Neural progenitor cell (in vitro differentiated cells): ENCODE results near the gene UBE3A. TPM values are rescaled to one million over a fixed set of nuclear protein-coding genes. Genes with fewer than 3 reads are reported as not detected.

Experiments
- DNase-seq: peaks from one replicate; pipeline ENCODE4 v3.0.0-alpha.2; 2016; ENCODE audit warnings: low spot score
- H2AFZ ChIP-seq: fragments of 200-600 bp; sonication (generic); replicated peaks from 2 replicates; pipeline ENCODE4 v1.6.1; 2016; ENCODE audit warnings: antibody characterized with exemption
- H3F3A ChIP-seq: fragments of 200-600 bp; sonication (generic); 2 replicates; pipeline ENCODE4 v1.6.1; 2016; ENCODE audit warnings: antibody characterized with exemption, low read depth
- H3K27ac ChIP-seq: fragments of 200-600 bp; sonication (generic); 2 replicates; pipeline ENCODE4 v1.5.1; 2016; ENCODE audit warnings: mild to moderate bottlenecking
- H3K27me3 ChIP-seq: fragments of 200-600 bp; sonication (generic); 2 replicates; pipeline ENCODE4 v1.6.1; 2016; ENCODE audit warnings: mild to moderate bottlenecking, moderate library complexity
- H3K36me3 ChIP-seq: fragments of 200-600 bp; sonication (generic); 2 replicates; pipeline ENCODE4 v1.5.1; 2016
- H3K4me1 ChIP-seq: fragments of 200-600 bp; sonication (generic); 2 replicates; pipeline ENCODE4 v1.6.1; 2016; ENCODE audit warnings: mixed run types
- H3K4me2 ChIP-seq: fragments of 200-600 bp; sonication (generic); 2 replicates; pipeline ENCODE4 v1.6.1; 2016
- H3K4me3 ChIP-seq: fragments of 200-600 bp; sonication (generic); 2 replicates; pipeline ENCODE4 v1.5.1; 2016
- H3K79me2 ChIP-seq: fragments of 200-600 bp; sonication (generic); 2 replicates; pipeline ENCODE4 v1.6.1; 2016; ENCODE audit warnings: low read depth
- H3K9ac ChIP-seq: fragments of 200-600 bp; sonication (generic); 2 replicates; pipeline ENCODE4 v1.6.1; 2016
- H3K9me3 ChIP-seq: fragments of 200-600 bp; sonication (generic); 2 replicates; pipeline ENCODE4 v1.5.1; 2016; ENCODE audit warnings: low read depth
- H4K20me1 ChIP-seq: fragments of 200-600 bp; sonication (generic); 2 replicates; pipeline ENCODE4 v1.6.1; 2016; ENCODE audit warnings: low read depth
- H3K27ac Mint-ChIP-seq: 3 replicates; pipeline ENCODE4 v1.8.0; 2021; ENCODE audit warnings: mixed read lengths
- H3K27me3 Mint-ChIP-seq: 2 replicates; pipeline ENCODE4 v1.8.0; 2022; ENCODE audit warnings: low read depth, mild to moderate bottlenecking, inconsistent platforms, moderate library complexity, mixed read lengths; ENCODE audit not compliant: insufficient read depth
- H3K36me3 Mint-ChIP-seq: 3 replicates; pipeline ENCODE4 v1.8.0; 2021; ENCODE audit warnings: mixed read lengths
- H3K4me1 Mint-ChIP-seq: 3 replicates; pipeline ENCODE4 v1.8.0; 2021; ENCODE audit warnings: mixed read lengths
- H3K4me3 Mint-ChIP-seq: 3 replicates; pipeline ENCODE4 v1.8.0; 2021; ENCODE audit warnings: mild to moderate bottlenecking, moderate library complexity, mixed read lengths
- H3K9me3 Mint-ChIP-seq: 3 replicates; pipeline ENCODE4 v1.8.0; 2020; ENCODE audit warnings: mixed read lengths
- EZH2 ChIP-seq: fragments of 200-600 bp; sonication (generic); IDR thresholded peaks from 2 replicates; pipeline ENCODE4 v1.6.1; 2017; ENCODE audit warnings: antibody characterized with exemption, mild to moderate bottlenecking, moderate library complexity
- EZH2phosphoT487 ChIP-seq: fragments of 200-600 bp; sonication (generic); IDR thresholded peaks from 2 replicates; pipeline ENCODE4 v1.6.1; 2017; ENCODE audit warnings: antibody characterized with exemption
- total RNA-seq: library from RNA; depleted of rRNA; stranded (reverse); fragments of >200 nt; gene quantifications from 2 replicates; pipeline ENCODE4 v1.2.3, GENCODE V29; 2015; ENCODE audit warnings: low replicate concordance
- TF ChIP-seq, protein P1 (sequence below): fragments of 200-600 bp; sonication (generic); IDR thresholded peaks from 2 replicates; pipeline ENCODE4 v1.5.1; 2017; ENCODE audit warnings: antibody characterized with exemption, mild to moderate bottlenecking

The UBE3A gene
- total RNA-seq, 1 donor from 2014 or later, result 117 TPM

DNA sequence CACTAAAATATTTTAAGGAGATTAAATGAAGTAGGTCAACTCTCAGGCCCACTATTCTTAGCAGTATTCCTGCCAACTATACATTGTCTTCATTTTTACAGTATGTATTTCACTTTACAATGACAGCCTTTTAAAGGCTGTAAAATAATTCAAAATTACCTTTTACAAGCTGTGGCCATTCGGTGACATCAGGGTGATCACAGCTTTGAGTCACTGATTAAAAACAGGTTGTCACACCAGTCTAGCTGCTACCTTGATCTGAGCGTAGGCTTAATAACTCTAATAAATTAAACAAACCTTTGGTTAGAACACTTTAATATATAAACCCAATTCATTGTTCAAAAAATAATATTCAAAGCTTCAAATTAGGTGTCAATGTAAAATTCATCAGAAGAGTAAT is 29.9 kb downstream of the UBE3A start:
- Histone ChIP-seq H3K4me2 (no peak overlapping the region), H3K36me3 (peaks cover 14% of the 10 kb centered on the region), H3K79me2 (peaks cover 100% of the 10 kb centered on the region), H3K9ac (no peak overlapping the region), H4K20me1 (peaks cover 85% of the 10 kb centered on the region), H3K9me3 (no peaks in the 10 kb centered on the region), H2AFZ (no peak overlapping the region), H3F3A (no peaks in the 10 kb centered on the region), H3K27me3 (no peaks in the 10 kb centered on the region), H3K27ac (no peak overlapping the region), H3K4me3 (no peak overlapping the region), H3K4me1 (peaks cover 2% of the 10 kb centered on the region)
- Mint-ChIP-seq H3K27ac (no peak overlapping the region), H3K36me3 (peaks cover 58% of the 10 kb centered on the region), H3K4me3 (no peak overlapping the region), H3K9me3 (peaks cover 59% of the 10 kb centered on the region), H3K4me1 (no peaks in the 10 kb centered on the region), H3K27me3 (peaks cover 2% of the 10 kb centered on the region)
- TF ChIP-seq, protein P1, sequence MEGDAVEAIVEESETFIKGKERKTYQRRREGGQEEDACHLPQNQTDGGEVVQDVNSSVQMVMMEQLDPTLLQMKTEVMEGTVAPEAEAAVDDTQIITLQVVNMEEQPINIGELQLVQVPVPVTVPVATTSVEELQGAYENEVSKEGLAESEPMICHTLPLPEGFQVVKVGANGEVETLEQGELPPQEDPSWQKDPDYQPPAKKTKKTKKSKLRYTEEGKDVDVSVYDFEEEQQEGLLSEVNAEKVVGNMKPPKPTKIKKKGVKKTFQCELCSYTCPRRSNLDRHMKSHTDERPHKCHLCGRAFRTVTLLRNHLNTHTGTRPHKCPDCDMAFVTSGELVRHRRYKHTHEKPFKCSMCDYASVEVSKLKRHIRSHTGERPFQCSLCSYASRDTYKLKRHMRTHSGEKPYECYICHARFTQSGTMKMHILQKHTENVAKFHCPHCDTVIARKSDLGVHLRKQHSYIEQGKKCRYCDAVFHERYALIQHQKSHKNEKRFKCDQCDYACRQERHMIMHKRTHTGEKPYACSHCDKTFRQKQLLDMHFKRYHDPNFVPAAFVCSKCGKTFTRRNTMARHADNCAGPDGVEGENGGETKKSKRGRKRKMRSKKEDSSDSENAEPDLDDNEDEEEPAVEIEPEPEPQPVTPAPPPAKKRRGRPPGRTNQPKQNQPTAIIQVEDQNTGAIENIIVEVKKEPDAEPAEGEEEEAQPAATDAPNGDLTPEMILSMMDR, result no peak
- DNase-seq, result no peak

DNA sequence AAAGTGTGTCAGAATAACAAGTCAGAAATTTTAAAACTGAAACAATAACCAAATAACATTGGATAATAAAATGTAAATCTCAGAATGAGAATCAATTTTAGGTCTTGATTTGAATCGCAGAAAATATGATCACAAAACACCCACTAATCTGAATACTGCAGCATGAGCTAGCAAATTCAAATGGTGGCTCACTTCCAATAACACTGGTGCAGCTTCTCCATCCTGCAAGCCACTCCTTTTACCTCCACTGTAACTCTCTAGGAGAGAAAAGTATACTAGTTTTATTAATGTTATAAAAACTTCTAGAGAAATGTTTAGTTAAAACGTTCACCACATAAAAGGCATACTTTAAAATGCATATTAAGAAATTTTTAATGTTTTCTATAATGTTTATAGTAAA is 30.4 kb downstream of the UBE3A start:
- peaks cover 58% of the 10 kb centered on the region for H3K9me3 Mint-ChIP-seq
- H3K27ac ChIP-seq, result no peak overlapping the region
- H3F3A ChIP-seq, result no peaks in the 10 kb centered on the region
- H3K4me3 ChIP-seq, result no peak overlapping the region
- no peak overlapping the region for H3K27ac Mint-ChIP-seq
- H2AFZ ChIP-seq, result no peak overlapping the region
- H3K27me3 ChIP-seq, result no peaks in the 10 kb centered on the region
- H3K4me1 Mint-ChIP-seq, result no peaks in the 10 kb centered on the region
- no peak overlapping the region for H3K4me3 Mint-ChIP-seq
- no peaks in the 10 kb centered on the region for H3K9me3 ChIP-seq
- H3K9ac ChIP-seq, result no peak overlapping the region
- H3K79me2 ChIP-seq, result peaks cover 100% of the 10 kb centered on the region
- no peaks in the 10 kb centered on the region for H3K4me1 ChIP-seq
- H4K20me1 ChIP-seq, result peaks cover 80% of the 10 kb centered on the region
- H3K27me3 Mint-ChIP-seq, result peaks cover 2% of the 10 kb centered on the region
- H3K36me3 Mint-ChIP-seq, result peaks cover 57% of the 10 kb centered on the region
- peaks cover 14% of the 10 kb centered on the region for H3K36me3 ChIP-seq
- TF ChIP-seq EZH2 (no peak), EZH2phosphoT487 (no peak)
- TF ChIP-seq, protein P1, result no peak
- no peak overlapping the region for H3K4me2 ChIP-seq
- DNase-seq, result no peak

DNA sequence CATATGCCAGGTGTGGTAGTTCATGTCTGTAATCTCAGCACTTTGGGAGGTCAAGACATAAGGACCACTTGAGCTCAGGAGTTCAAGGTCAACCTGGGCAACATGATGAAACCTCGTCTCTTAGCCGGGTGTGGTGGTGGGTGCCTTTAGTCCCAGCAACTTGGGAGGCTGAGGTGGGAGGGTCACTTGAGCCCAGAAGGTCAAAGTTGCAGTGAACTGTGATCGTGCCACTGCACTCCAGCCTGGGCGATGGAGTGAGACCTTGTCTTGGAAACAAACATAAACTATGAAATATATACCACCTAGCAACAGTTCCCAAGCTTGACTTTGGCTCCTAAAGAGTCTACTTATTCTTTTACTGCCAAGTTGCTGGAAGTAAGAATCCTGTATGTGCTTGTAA is 30.9 kb downstream of the UBE3A start:
- TF ChIP-seq EZH2phosphoT487 (no peak), EZH2 (no peak)
- TF ChIP-seq, protein P1, result no peak
- Mint-ChIP-seq H3K4me1 (no peaks in the 10 kb centered on the region), H3K4me3 (no peak overlapping the region), H3K27me3 (peaks cover 2% of the 10 kb centered on the region), H3K9me3 (peaks cover 57% of the 10 kb centered on the region), H3K27ac (no peak overlapping the region), H3K36me3 (peaks cover 61% of the 10 kb centered on the region)
- Histone ChIP-seq H3F3A (no peaks in the 10 kb centered on the region), H3K4me3 (no peak overlapping the region), H3K9ac (no peak overlapping the region), H4K20me1 (peaks cover 75% of the 10 kb centered on the region), H3K4me1 (no peaks in the 10 kb centered on the region), H2AFZ (no peak overlapping the region), H3K27me3 (no peaks in the 10 kb centered on the region), H3K4me2 (no peak overlapping the region), H3K79me2 (peaks cover 97% of the 10 kb centered on the region), H3K9me3 (no peaks in the 10 kb centered on the region), H3K36me3 (peaks cover 14% of the 10 kb centered on the region), H3K27ac (no peak overlapping the region)
- DNase-seq, result no peak

DNA sequence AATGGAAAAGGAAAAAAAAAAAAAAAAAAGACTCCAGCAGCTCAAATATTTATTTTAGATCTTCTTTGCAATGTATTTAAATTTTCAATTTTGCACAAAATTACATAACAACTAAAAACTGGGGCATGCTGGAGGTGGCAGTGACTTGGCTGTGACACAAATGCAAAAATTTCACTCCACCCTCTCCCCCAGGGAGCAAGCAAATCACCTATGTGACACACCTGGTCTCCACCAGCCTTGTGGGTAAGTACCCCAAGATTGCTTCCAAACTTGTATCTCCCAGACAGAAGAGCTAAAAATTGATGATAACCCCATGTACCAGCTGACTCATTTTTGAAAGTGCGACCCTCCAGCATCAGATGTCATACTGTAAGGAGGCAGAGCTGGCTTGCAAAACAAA is 32.0 kb downstream of the UBE3A start:
- H3K4me3 Mint-ChIP-seq, result no peak overlapping the region
- H3K4me2 ChIP-seq, result no peak overlapping the region

More for the DNA sequence above, 32.0 kb downstream of the UBE3A start:
- H3K9me3 ChIP-seq, result no peaks in the 10 kb centered on the region
- H2AFZ ChIP-seq, result no peak overlapping the region
- peaks cover 56% of the 10 kb centered on the region for H3K9me3 Mint-ChIP-seq
- TF ChIP-seq, protein P1, result no peak
- TF ChIP-seq EZH2 (no peak), EZH2phosphoT487 (no peak)
- peaks cover 14% of the 10 kb centered on the region for H3K36me3 ChIP-seq
- H3K27ac Mint-ChIP-seq, result no peak overlapping the region
- H3F3A ChIP-seq, result no peaks in the 10 kb centered on the region
- H3K27me3 ChIP-seq, result no peaks in the 10 kb centered on the region
- H3K4me1 Mint-ChIP-seq, result no peaks in the 10 kb centered on the region
- H3K4me3 ChIP-seq, result no peak overlapping the region
- H3K36me3 Mint-ChIP-seq, result peaks cover 64% of the 10 kb centered on the region
- peaks cover 89% of the 10 kb centered on the region for H3K79me2 ChIP-seq
- H3K27ac ChIP-seq, result no peak overlapping the region
- peaks cover 3% of the 10 kb centered on the region for H3K27me3 Mint-ChIP-seq
- peaks cover 64% of the 10 kb centered on the region for H4K20me1 ChIP-seq
- no peak for DNase-seq
- no peaks in the 10 kb centered on the region for H3K4me1 ChIP-seq
- no peak overlapping the region for H3K9ac ChIP-seq
